H1 (cell line): ENCODE measurements around the gene ADCY9. TPM values are rescaled to one million over a fixed set of nuclear protein-coding genes. Genes with fewer than 3 reads are reported as not detected.

Experiments
- CTCF ChIA-PET: fragments of 300-600 bp; sonication (Branson Sonifier 250); formaldehyde crosslinking; loops from one replicate; lab custom pipeline; 2021; ENCODE audit not compliant: partially characterized antibody; lab: Charles Lee
- POLR2A ChIA-PET: fragments of 300-600 bp; sonication (Branson Sonifier 250); formaldehyde crosslinking; loops from one replicate; lab custom pipeline; 2021; ENCODE audit warnings: inconsistent platforms; ENCODE audit not compliant: partially characterized antibody; lab: Charles Lee
- DNase-seq, 2 experiments: peaks; one replicate each; pipeline versions ENCODE4 v3.0.0 to v3.0.0-alpha.2; 2010 to 2022; ENCODE audit warnings: low spot score in 2 of 2, low read depth in 1 of 2, mixed read lengths in 1 of 2
- FAIRE-seq: peaks from 2 replicates; lab custom pipeline; 2011; peaks lifted over from hg19 to GRCh38; lab: Jason Lieb, UNC
- H2AFZ ChIP-seq: 2 replicates; pipeline ENCODE4 v1.8.1; 2012; ENCODE audit warnings: low read length, inconsistent platforms
- H2AK5ac ChIP-seq: 2 replicates; pipeline ENCODE4 v1.6.1; 2013; ENCODE audit warnings: low read depth, low read length
- H2BK120ac ChIP-seq: replicated peaks from 2 replicates; pipeline ENCODE3; 2013; ENCODE audit warnings: low read depth, low read length, inconsistent platforms
- H2BK12ac ChIP-seq: 2 replicates; pipeline ENCODE4 v1.6.1; 2013; ENCODE audit warnings: low read depth, low read length
- H2BK15ac ChIP-seq: 2 replicates; pipeline ENCODE4 v1.6.1; 2013; ENCODE audit warnings: low read length
- H2BK20ac ChIP-seq: 2 replicates; pipeline ENCODE4 v1.6.1; 2013; ENCODE audit warnings: low read length
- H2BK5ac ChIP-seq: 2 replicates; pipeline ENCODE4 v1.6.1; 2013; ENCODE audit warnings: low read depth, low read length
- H3K14ac ChIP-seq: 2 replicates; pipeline ENCODE4 v1.6.1; 2013; ENCODE audit warnings: inconsistent platforms; ENCODE audit not compliant: insufficient read length
- H3K18ac ChIP-seq: 2 replicates; pipeline ENCODE4 v1.6.1; 2013; ENCODE audit warnings: low read length; ENCODE audit errors: extremely low read depth
- H3K23ac ChIP-seq: 2 replicates; pipeline ENCODE4 v1.6.1; 2013; ENCODE audit warnings: inconsistent platforms; ENCODE audit not compliant: insufficient read length
- H3K23me2 ChIP-seq: 2 replicates; pipeline ENCODE4 v1.6.1; 2013; ENCODE audit warnings: low read depth, low read length
- H3K27ac ChIP-seq: 2 replicates; pipeline ENCODE4 v1.6.1; 2011; ENCODE audit warnings: low read depth, low read length, inconsistent platforms
- H3K27me3 ChIP-seq, 4 experiments: replicated peaks in 1 of 4; 1 replicate in 1 of 4; 2 replicates in 3 of 4; pipeline versions ENCODE4 v1.6.1 to v1.8.1; 2011 to 2013; ENCODE audit warnings: low read length in 3 of 4, mild to moderate bottlenecking in 3 of 4, inconsistent platforms in 2 of 4, mixed read lengths in 2 of 4, moderate library complexity in 1 of 4; ENCODE audit not compliant: control insufficient read depth in 3 of 4, insufficient read depth in 3 of 4; ENCODE audit errors: extremely low read depth in 1 of 4
- H3K36me3 ChIP-seq, 4 experiments: 2 replicates each; pipeline versions ENCODE4 v1.6.1 to v1.8.1; 2011 to 2013; ENCODE audit warnings: mild to moderate bottlenecking in 4 of 4, low read length in 3 of 4, moderate library complexity in 2 of 4, control low read depth in 1 of 4, inconsistent platforms in 1 of 4; ENCODE audit not compliant: insufficient read depth in 4 of 4, control insufficient read depth in 2 of 4
- H3K4ac ChIP-seq: replicated peaks from 2 replicates; pipeline ENCODE3; 2013; ENCODE audit warnings: low read length, low read depth, mixed read lengths, inconsistent platforms; ENCODE audit not compliant: insufficient read length
- H3K4me1 ChIP-seq, 4 experiments: replicated peaks in 1 of 4; 1 replicate in 1 of 4; 2 replicates in 3 of 4; pipeline versions ENCODE4 v1.6.1 to v1.8.1; 2011 to 2013; ENCODE audit warnings: low read length in 3 of 4, inconsistent platforms in 2 of 4, mixed read lengths in 1 of 4; ENCODE audit not compliant: insufficient read depth in 4 of 4, control insufficient read depth in 3 of 4
- H3K4me2 ChIP-seq, 2 experiments: 2 replicates each; pipeline versions ENCODE4 v1.6.1 to v1.8.1; 2011 to 2013; ENCODE audit warnings: low read depth in 2 of 2, low read length in 2 of 2, control low read depth in 1 of 2, inconsistent platforms in 1 of 2, mild to moderate bottlenecking in 1 of 2; ENCODE audit not compliant: insufficient read depth in 1 of 2
- H3K4me3 ChIP-seq, 4 experiments: fragments of 200-600, 300-600 bp in 1 of 4; sonication (generic), shearing (Covaris generic), sonication (Bioruptor Twin) in 1 of 4; 2 replicates each; pipeline versions ENCODE4 v1.5.1 to v1.8.1; 2011 to 2016; ENCODE audit warnings: low read length in 4 of 4, low read depth in 3 of 4, control low read depth in 2 of 4, inconsistent platforms in 2 of 4, mild to moderate bottlenecking in 2 of 4, mixed read lengths in 1 of 4, moderate library complexity in 1 of 4; ENCODE audit not compliant: insufficient read depth in 2 of 4; ENCODE audit errors: extremely low read depth in 1 of 4
- H3K56ac ChIP-seq: replicated peaks from 2 replicates; pipeline ENCODE3; 2013; ENCODE audit warnings: low read depth, mild to moderate bottlenecking, mixed read lengths, low read length, inconsistent platforms; ENCODE audit not compliant: insufficient read length
- H3K79me1 ChIP-seq: 2 replicates; pipeline ENCODE4 v1.6.1; 2013; ENCODE audit warnings: low read depth, low read length, control low read depth
- H3K79me2 ChIP-seq, 2 experiments: 2 replicates each; pipeline versions ENCODE4 v1.6.1 to v1.8.1; 2012 to 2013; ENCODE audit warnings: low read length in 2 of 2, mild to moderate bottlenecking in 2 of 2, inconsistent platforms in 1 of 2; ENCODE audit not compliant: insufficient read depth in 2 of 2, control insufficient read depth in 1 of 2
- H3K9ac ChIP-seq, 4 experiments: replicated peaks in 1 of 4; 1 replicate in 1 of 4; 2 replicates in 3 of 4; pipeline versions ENCODE4 v1.6.1 to v1.8.1; 2011 to 2013; ENCODE audit warnings: low read depth in 3 of 4, low read length in 3 of 4, control low read depth in 2 of 4, mild to moderate bottlenecking in 2 of 4, moderate library complexity in 2 of 4, inconsistent platforms in 1 of 4; ENCODE audit errors: extremely low read depth in 1 of 4
- H3K9me3 ChIP-seq, 2 experiments: 2 replicates each; pipeline versions ENCODE4 v1.6.1 to v1.8.1; 2012 to 2013; ENCODE audit warnings: mild to moderate bottlenecking in 2 of 2, moderate library complexity in 2 of 2, control low read depth in 1 of 2, inconsistent platforms in 1 of 2, low read depth in 1 of 2, low read length in 1 of 2, mixed read lengths in 1 of 2; ENCODE audit not compliant: insufficient read depth in 2 of 2
- H4K20me1 ChIP-seq, 2 experiments: replicated peaks in 1 of 2; 2 replicates each; pipeline versions ENCODE3 to v1.8.1; 2011 to 2013; ENCODE audit warnings: inconsistent platforms in 2 of 2, low read length in 2 of 2, mild to moderate bottlenecking in 1 of 2; ENCODE audit not compliant: insufficient read depth in 2 of 2, control insufficient read depth in 1 of 2
- H4K5ac ChIP-seq: 2 replicates; pipeline ENCODE4 v1.6.1; 2013; ENCODE audit warnings: low read length, low read depth, mixed read lengths, inconsistent platforms; ENCODE audit not compliant: insufficient read length
- H4K8ac ChIP-seq: 2 replicates; pipeline ENCODE4 v1.8.0; 2013; ENCODE audit warnings: mild to moderate bottlenecking, moderate library complexity, low read length, inconsistent platforms; ENCODE audit not compliant: insufficient read depth; ENCODE audit errors: extremely low read depth
- H4K91ac ChIP-seq: replicated peaks from 2 replicates; pipeline ENCODE3; 2013; ENCODE audit warnings: low read length, mixed read lengths, inconsistent platforms; ENCODE audit not compliant: insufficient read length
- EZH2 ChIP-seq: fragments of 200-600 bp; sonication (generic); IDR thresholded peaks from 2 replicates; pipeline ENCODE4 v1.7.1; 2012; ENCODE audit warnings: low read depth, mild to moderate bottlenecking, moderate library complexity, low read length, inconsistent platforms; ENCODE audit not compliant: severe bottlenecking
- HDAC2 ChIP-seq, 2 experiments: fragments of 300-600 bp in 1 of 2; sonication (generic) in 1 of 2; IDR thresholded peaks; 2 replicates each; pipeline ENCODE4 v1.6.1; 2011 to 2012; ENCODE audit warnings: low read depth in 2 of 2, low read length in 2 of 2, mild to moderate bottlenecking in 2 of 2, moderate library complexity in 2 of 2, borderline replicate concordance in 1 of 2, inconsistent platforms in 1 of 2
- NANOG ChIP-seq: IDR thresholded peaks from 2 replicates; pipeline ENCODE4 v1.6.1; 2011; ENCODE audit warnings: low read length, low read depth, mild to moderate bottlenecking, inconsistent platforms; ENCODE audit not compliant: insufficient read depth, poor library complexity, severe bottlenecking
- POLR2A ChIP-seq, 2 experiments: IDR thresholded peaks; 1 replicate in 1 of 2; 2 replicates in 1 of 2; pipeline ENCODE4 v1.6.1; 2011; ENCODE audit warnings: low read depth in 2 of 2, low read length in 2 of 2, mild to moderate bottlenecking in 2 of 2; ENCODE audit errors: control extremely low read depth in 1 of 2
- SIRT6 ChIP-seq: IDR thresholded peaks from one replicate; pipeline ENCODE4 v1.7.1; 2012; ENCODE audit warnings: low read length, inconsistent platforms
- TCF12 ChIP-seq: IDR thresholded peaks from 2 replicates; pipeline ENCODE4 v1.6.1; 2011; ENCODE audit warnings: low read depth, mild to moderate bottlenecking, low read length
- ZNF274 ChIP-seq: IDR thresholded peaks from 2 replicates; pipeline ENCODE4 v1.7.0; 2012; ENCODE audit warnings: low read length, borderline replicate concordance; ENCODE audit errors: extremely low read depth
- WGBS, 2 experiments: shearing (Covaris generic) in 1 of 2; methylation state at CpG; one replicate each; pipeline versions ENCODE4 v1.1.6 to v1.1.7; 2013 to 2015; ENCODE audit warnings: low lambda C conversion rate in 2 of 2, mixed read lengths in 2 of 2, inconsistent platforms in 1 of 2, low coverage in 1 of 2, missing lambda C conversion rate in 1 of 2; ENCODE audit not compliant: insufficient replicate concordance in 2 of 2, insufficient coverage in 1 of 2, insufficient read length in 1 of 2; ENCODE audit errors: extremely low coverage in 1 of 2, missing lambda C conversion rate in 1 of 2; 5-methylcytosine and 5-hydroxymethylcytosine counted together
- polyA plus RNA-seq, 7 experiments: library from polyadenylated mRNA; depleted of rRNA in 3 of 7; stranded (reverse) in 5 of 7; unstranded in 2 of 7; fragments of >200 nt in 5 of 7; fragments of 200-250 nt in 2 of 7; gene quantifications; 1 replicate in 5 of 7; 2 replicates in 1 of 7; 4 replicates in 1 of 7; pipeline versions ENCODE4 v1.2.1 to v1.2.3, GENCODE V29; 2011 to 2013; ENCODE audit warnings: missing spikeins in 2 of 7, mixed read lengths in 2 of 7
- total RNA-seq: library from RNA; stranded (reverse); fragmentation: NEBNext Ultra II Directional; extraction: Animal tissue kit (Norgen Biotek cat#: 25700); gene quantifications from 2 replicates; pipeline ENCODE4 v1.2.1, GENCODE V29; 2021
- TF ChIP-seq, protein P1 (sequence below): IDR thresholded peaks from 2 replicates; pipeline ENCODE4 v1.6.1; 2012; ENCODE audit warnings: low read length, inconsistent platforms
- TF ChIP-seq, protein P2 (sequence below): IDR thresholded peaks from 2 replicates; pipeline ENCODE4 v1.6.1; 2011; ENCODE audit warnings: low read depth, mild to moderate bottlenecking, low read length; ENCODE audit not compliant: insufficient read depth
- TF ChIP-seq, protein P3 (sequence below): IDR thresholded peaks from 2 replicates; pipeline ENCODE4 v1.6.1; 2012; ENCODE audit warnings: inconsistent platforms

ADCY9 gene
- total and polyA plus RNA-seq, 2 of the 8 experiments (the other 6 are each of a cell fraction or from before 2014, with no cell fraction given), result 5.4 to 13.1 TPM

DNA sequence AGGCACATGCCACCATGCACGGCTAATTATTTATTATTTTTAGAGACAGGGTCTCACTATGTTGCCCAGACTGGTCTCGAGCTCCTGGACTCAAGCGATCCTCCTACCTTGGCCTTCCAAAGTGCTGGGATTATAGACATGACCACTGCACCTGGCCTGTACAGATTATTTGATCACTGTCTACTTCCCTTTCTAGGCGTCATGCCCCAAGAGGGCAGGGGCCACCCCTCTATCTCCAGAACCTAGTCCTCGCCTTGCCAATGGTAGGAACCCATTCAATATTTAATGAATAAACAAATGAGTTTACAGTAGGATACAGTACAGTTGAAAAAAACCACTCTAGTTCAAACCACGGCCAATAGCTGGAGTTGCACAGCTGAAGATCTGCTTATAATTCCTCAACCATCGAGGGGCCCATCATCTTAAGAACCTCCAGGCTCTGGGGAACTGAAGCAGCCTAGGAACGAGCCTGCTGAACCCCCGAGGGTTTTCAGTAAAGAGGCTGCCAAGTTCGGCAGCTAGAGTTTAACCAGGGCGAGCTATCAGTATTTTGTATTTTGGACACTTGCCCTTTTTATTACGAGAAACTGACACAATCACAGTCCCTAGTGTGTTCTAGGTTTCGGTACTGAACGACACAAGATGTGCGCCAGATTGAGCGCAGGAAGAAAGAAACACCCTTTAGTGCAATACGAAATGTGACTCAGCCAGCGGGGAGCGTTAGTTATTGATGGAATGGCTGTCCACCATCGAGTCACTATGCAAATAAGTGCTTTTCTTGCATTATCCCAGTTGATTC is 14.6 kb downstream of the ADCY9 start:
- Histone ChIP-seq H3K9ac (no peak overlapping the region), H3K14ac (no peak overlapping the region), H2BK120ac (no peak overlapping the region), H2BK20ac (no peak overlapping the region), H3K23ac (no peak overlapping the region), H2BK12ac (no peak overlapping the region), H4K91ac (no peak overlapping the region), H3K36me3 (no peaks in the 10 kb centered on the region), H3K27ac (no peak overlapping the region), H3K4me1 (no peaks in the 10 kb centered on the region; a peak in 1 of 7 replicates), H2BK15ac (no peak overlapping the region), H3K79me2 (no peaks in the 10 kb centered on the region), H4K20me1 (no peaks in the 10 kb centered on the region), H2AFZ (no peak overlapping the region), H3K56ac (no peak overlapping the region), H3K23me2 (no peaks in the 10 kb centered on the region), H2BK5ac (no peak overlapping the region), H3K4me2 (no peak overlapping the region), H3K79me1 (no peaks in the 10 kb centered on the region), H2AK5ac (no peak overlapping the region), H3K9me3 (no peaks in the 10 kb centered on the region), H3K4me3 (no peak overlapping the region), H4K8ac (no peak overlapping the region), H3K27me3 (no peaks in the 10 kb centered on the region), H4K5ac (no peak overlapping the region), H3K18ac (no peak overlapping the region), H3K4ac (no peak overlapping the region)
- FAIRE-seq (no peak), DNase-seq (no peak)
- 90% methylated on average over 20 of the region's 20 CpGs; no CpG with 5 or more reads in 1 of the 2 experiments for WGBS, 2 experiments
- ChIA-PET POLR2A (no interaction called here), CTCF (interaction anchor here (1.2 kb wide), 1 partner anchor 122 kb away, joined by 4 read pairs; no protein-coding TSS in a partner anchor)
- no peak for TF ChIP-seq NANOG
- no peak for TF ChIP-seq EZH2
- TF ChIP-seq, protein P1, sequence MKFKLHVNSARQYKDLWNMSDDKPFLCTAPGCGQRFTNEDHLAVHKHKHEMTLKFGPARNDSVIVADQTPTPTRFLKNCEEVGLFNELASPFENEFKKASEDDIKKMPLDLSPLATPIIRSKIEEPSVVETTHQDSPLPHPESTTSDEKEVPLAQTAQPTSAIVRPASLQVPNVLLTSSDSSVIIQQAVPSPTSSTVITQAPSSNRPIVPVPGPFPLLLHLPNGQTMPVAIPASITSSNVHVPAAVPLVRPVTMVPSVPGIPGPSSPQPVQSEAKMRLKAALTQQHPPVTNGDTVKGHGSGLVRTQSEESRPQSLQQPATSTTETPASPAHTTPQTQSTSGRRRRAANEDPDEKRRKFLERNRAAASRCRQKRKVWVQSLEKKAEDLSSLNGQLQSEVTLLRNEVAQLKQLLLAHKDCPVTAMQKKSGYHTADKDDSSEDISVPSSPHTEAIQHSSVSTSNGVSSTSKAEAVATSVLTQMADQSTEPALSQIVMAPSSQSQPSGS, result no peak
- TF ChIP-seq POLR2A (IDR thresholded peaks at IDR 0.05; ENCODE audit: control extremely low read depth in 1 of 2, low read depth in 2 of 2, low read length in 2 of 2), result no peak
- TF ChIP-seq, protein P2, sequence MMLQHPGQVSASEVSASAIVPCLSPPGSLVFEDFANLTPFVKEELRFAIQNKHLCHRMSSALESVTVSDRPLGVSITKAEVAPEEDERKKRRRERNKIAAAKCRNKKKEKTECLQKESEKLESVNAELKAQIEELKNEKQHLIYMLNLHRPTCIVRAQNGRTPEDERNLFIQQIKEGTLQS, result no peak
- TF ChIP-seq ZNF274, result no peak
- no peak for TF ChIP-seq TCF12
- TF ChIP-seq, protein P3, sequence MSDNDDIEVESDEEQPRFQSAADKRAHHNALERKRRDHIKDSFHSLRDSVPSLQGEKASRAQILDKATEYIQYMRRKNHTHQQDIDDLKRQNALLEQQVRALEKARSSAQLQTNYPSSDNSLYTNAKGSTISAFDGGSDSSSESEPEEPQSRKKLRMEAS, result no peak
- no peak for TF ChIP-seq SIRT6
- no peak for TF ChIP-seq HDAC2 (IDR thresholded peaks at IDR 0.05; ENCODE audit: borderline replicate concordance in 1 of 2, low read depth in 2 of 2, low read length in 2 of 2)
